OCI-LY7 (cell line): ENCODE measurements around the gene MYO1B.

Experiments
- CTCF ChIP-seq: fragments of 200-600 bp; sonication (generic); conservative IDR thresholded peaks from 2 replicates; pipeline ENCODE4 v1.5.1; 2014; ENCODE audit warnings: mild to moderate bottlenecking, antibody characterized with exemption, low read length, moderate library complexity, mixed read lengths
- EZH2phosphoT487 ChIP-seq: fragments of 200-600 bp; sonication (generic); IDR thresholded peaks from 2 replicates; pipeline ENCODE4 v1.6.1; 2018; ENCODE audit warnings: low read depth, borderline replicate concordance, mild to moderate bottlenecking, mixed run types, antibody characterized with exemption, low read length, moderate library complexity, mixed read lengths

- no peak for TF ChIP-seq CTCF
- TF ChIP-seq EZH2phosphoT487 = no peak
Measured at GRCh38 chr2:191292869-191293268, 47.7 kb downstream of the MYO1B start.
